Activated CD8-positive, alpha-beta memory T cell treated with anti-CD3 and anti-CD28 coated beads, Interleukin-2, amount 50 U/mL, for 48 hours (primary cell): ENCODE results near the gene PRIMA1.

ENCODE experiments used
- DNase-seq: peaks from one replicate; pipeline ENCODE4 v3.0.0-alpha.2; 2020

PRIMA1 gene

GRCh38 chr14:93708800-93709199 lies 79.5 kb downstream of the PRIMA1 start:
- no peak for DNase-seq

- DNase-seq = no peak
Observed at GRCh38 chr14:93708311-93708734, 80.0 kb downstream of the PRIMA1 start.

DNA sequence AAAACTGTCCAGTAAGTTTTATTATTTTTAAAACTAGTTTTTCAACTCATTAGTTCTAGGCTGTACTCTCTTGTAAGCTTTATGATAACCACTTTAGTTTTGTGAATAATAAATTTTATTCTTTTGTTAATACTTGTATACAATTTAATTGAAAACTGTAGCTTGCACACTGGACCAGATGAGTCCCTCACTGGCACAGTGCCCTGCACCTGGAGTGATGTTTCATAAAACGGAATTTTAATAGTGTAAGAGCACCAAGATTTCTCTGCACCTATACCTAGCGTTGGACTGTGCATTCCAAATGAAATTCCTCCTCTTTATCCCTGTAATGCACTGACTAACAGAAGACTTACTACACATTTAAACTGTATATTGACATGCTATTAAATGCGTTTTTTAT lies 80.8 kb downstream of the PRIMA1 start:
- no peak for DNase-seq

GRCh38 chr14:93706360-93706955 lies 81.8 kb downstream of the PRIMA1 start:
- DNase-seq = no peak

- DNase-seq = peak; percentile 10
Observed at GRCh38 chr14:93705513-93706156, 82.7 kb downstream of the PRIMA1 start.

GRCh38 chr14:93703941-93704340 lies 84.3 kb downstream of the PRIMA1 start:
- no peak for DNase-seq

DNA sequence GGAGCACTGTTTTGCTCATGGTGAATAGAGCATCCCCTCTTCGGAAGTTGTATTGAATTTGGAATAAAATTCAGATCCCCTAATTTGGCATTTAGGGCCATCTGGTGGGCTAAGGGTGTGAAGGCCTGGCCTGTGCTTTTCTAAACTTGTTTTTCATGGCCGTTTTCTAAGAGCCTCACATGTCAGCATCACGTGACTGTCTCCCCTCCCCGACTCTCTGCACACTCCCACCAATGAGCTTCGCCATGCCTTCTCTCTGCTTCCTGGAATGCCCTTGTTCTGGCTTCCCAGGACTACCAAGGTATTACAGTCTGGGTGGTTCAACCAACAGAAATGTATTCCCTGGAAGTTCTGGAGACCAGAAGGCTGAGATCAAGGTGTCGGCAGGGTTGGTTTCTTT lies 85.3 kb downstream of the PRIMA1 start:
- DNase-seq = no peak

DNA sequence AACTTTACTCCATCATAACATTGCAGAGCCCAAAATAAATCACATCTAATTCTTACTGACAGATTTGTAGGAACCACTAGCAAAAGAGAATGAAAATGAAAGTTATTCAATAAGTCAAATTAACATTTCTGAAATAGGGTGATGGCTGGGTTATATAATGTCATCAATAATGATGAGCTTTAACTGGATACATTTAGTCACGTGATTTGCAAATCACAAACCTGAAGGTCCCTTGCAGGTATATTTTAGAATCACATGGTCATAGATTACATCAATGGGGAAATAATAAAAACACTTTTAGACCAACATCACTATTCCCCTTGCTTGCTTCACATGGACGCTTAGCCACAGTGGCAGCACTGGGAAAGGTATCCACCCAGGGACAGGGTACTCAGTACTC lies 86.7 kb downstream of the PRIMA1 start:
- no peak for DNase-seq

DNA sequence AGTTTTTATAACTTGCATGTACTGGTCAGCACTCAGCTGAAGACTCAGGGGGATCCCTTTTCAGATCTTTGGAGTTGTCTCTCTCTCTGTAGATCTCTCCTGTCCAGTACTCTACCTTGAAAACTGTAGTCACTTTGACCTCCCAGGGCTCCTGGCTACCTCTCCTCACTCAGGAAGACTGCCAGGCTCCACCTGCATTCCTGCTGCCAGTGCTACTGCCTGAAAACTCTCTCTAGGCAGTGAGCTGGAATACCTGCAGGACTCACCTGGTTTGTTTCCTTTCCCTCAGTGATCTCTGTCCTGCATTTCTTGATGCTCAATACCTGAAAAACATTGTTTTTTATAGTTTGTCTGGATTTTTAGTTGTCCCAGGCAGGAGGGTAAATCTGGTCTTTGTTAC lies 87.4 kb downstream of the PRIMA1 start:
- DNase-seq = no peak

GRCh38 chr14:93693914-93694313 lies 94.4 kb downstream of the PRIMA1 start:
- no peak for DNase-seq

GRCh38 chr14:93691042-93691780 lies 97.1 kb downstream of the PRIMA1 start:
- DNase-seq = no peak

DNA sequence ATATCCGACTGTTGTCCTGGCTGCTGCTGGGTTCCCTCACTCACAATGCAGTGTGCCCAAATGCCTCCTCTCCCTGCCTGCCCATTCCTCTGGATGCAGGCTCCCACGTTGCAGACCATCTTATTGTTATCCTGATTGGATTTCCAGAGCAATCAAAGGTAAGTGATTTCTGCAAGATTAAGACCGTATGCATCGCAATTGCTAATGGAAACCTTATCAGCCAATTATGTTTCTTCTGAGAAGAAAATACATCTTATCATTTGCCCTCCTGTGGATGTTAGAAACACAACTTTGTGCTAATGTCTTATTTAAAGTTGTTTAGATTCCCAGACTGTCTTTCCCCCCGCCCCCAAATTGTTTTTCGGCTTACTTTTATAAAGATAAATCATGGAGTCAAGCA lies 98.1 kb downstream of the PRIMA1 start:
- DNase-seq = no peak

GRCh38 chr14:93688820-93689219 lies 99.5 kb downstream of the PRIMA1 start:
- DNase-seq = no peak

GRCh38 chr14:93688239-93688666 lies 100.0 kb downstream of the PRIMA1 start:
- no peak for DNase-seq

DNA sequence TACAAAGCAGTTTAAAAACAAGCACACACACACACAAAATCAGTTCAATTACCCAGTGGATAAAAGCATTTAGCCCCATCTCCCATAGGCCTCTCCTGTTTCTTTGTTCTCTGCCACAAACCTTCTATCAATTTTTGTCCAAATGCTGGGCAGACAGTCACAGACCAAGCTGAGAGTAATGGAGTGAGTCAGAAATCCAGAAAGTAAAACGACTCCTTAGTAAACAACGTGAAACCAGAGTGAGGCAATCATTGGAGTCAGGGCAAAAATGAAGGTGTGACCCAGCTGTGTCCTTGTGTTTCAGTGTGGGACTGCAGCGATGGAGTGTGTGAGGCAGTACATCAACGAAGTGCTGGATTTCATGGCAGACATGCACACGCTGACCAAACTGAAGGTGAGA lies 102.0 kb downstream of the PRIMA1 start:
- DNase-seq = no peak

- no peak for DNase-seq
Observed at GRCh38 chr14:93685121-93685895, 103.0 kb downstream of the PRIMA1 start.

GRCh38 chr14:93683226-93683625 lies 105.1 kb downstream of the PRIMA1 start:
- no peak for DNase-seq

GRCh38 chr14:93682459-93682858 lies 105.8 kb downstream of the PRIMA1 start:
- no peak for DNase-seq

- DNase-seq = no peak
Observed at GRCh38 chr14:93676416-93676958, 111.8 kb downstream of the PRIMA1 start.

- DNase-seq = no peak
Observed at GRCh38 chr14:93675651-93676050, 112.6 kb downstream of the PRIMA1 start.

- DNase-seq = no peak
Observed at GRCh38 chr14:93674343-93674742, 113.9 kb downstream of the PRIMA1 start.

DNA sequence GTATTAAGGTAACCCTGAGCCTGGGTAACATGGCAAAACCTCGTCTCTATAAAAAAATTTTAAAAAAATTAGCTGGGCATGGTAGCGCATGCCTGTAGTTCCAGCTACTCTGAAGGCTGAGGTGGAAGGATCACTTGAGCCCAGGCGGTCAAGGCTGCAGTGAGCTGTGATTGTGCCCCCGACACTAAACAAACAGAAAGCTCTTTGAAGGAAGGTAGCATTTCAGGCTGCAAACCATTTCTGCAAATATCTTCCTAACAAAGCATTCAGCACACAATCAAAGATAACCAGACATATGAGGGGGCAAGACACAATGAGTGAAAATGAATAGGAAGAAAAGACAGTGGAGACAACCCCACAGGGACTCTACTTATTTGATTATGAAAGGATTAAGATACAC lies 118.7 kb downstream of the PRIMA1 start:
- no peak for DNase-seq
